ENCODE results near the gene WDFY4. TPM values are rescaled to one million over a fixed set of nuclear protein-coding genes. Genes with fewer than 3 reads are reported as not detected.

The WDFY4 gene
- total RNA-seq, 1 donor from 2014 or later: 33.8 TPM

GRCh38 chr10:48985621-48986158 is 301.0 kb downstream of the WDFY4 start:
- Histone ChIP-seq H3K27ac (no peak overlapping the region), H3K4me1 (peaks cover 0 to 3% of the 10 kb centered on the region in 2 donors), H3K27me3 (no peaks in the 10 kb centered on the region), H3K36me3 (no peaks in the 10 kb centered on the region), H3K4me3 (no peak overlapping the region), H3K9me3 (no peaks in the 10 kb centered on the region)
- intact Hi-C loops (cut with DNase I): no loop called here
- no peak for TF ChIP-seq CTCF (IDR thresholded peaks at IDR 0.05)
- no peak for DNase-seq (ENCODE audit: low spot score in 2 of 2)

- Histone ChIP-seq H3K4me1 (no peaks in the 10 kb centered on the region), H3K27me3 (no peaks in the 10 kb centered on the region), H3K4me3 (no peak overlapping the region), H3K27ac (no peak overlapping the region), H3K36me3 (no peaks in the 10 kb centered on the region), H3K9me3 (no peaks in the 10 kb centered on the region)
- intact Hi-C loops (cut with DNase I): no loop called here
- no peak for DNase-seq (ENCODE audit: low spot score in 2 of 2)
- TF ChIP-seq CTCF (IDR thresholded peaks at IDR 0.05): no peak
These were observed 305.6 kb downstream of the WDFY4 start for GRCh38 chr10:48990226-48990625.

- Histone ChIP-seq H3K27me3 (no peaks in the 10 kb centered on the region), H3K27ac (no peak overlapping the region), H3K36me3 (no peaks in the 10 kb centered on the region), H3K4me1 (no peaks in the 10 kb centered on the region), H3K9me3 (no peaks in the 10 kb centered on the region), H3K4me3 (no peak overlapping the region)
- DNase-seq (ENCODE audit: low spot score in 2 of 2): no peak
- intact Hi-C loops (cut with DNase I): no loop called here
- no peak for TF ChIP-seq CTCF (IDR thresholded peaks at IDR 0.05)
These were observed 309.0 kb downstream of the WDFY4 start for GRCh38 chr10:48993627-48994026.

GRCh38 chr10:48996329-48996728 is 311.7 kb downstream of the WDFY4 start:
- H3K9me3 ChIP-seq: no peaks in the 10 kb centered on the region
- H3K4me1 ChIP-seq: peaks cover 0 to 5% of the 10 kb centered on the region in 2 donors
- TF ChIP-seq CTCF (IDR thresholded peaks at IDR 0.05): no peak
- no peaks in the 10 kb centered on the region for H3K36me3 ChIP-seq
- H3K27me3 ChIP-seq: no peaks in the 10 kb centered on the region
- H3K4me3 ChIP-seq: no peak overlapping the region
- no peak overlapping the region for H3K27ac ChIP-seq
- no peak for DNase-seq (ENCODE audit: low spot score in 2 of 2)
- intact Hi-C loops (cut with DNase I): no loop called here

- intact Hi-C loops (cut with DNase I): no loop called here
- Histone ChIP-seq H3K36me3 (no peaks in the 10 kb centered on the region), H3K4me3 (no peak overlapping the region), H3K9me3 (no peaks in the 10 kb centered on the region), H3K27me3 (no peaks in the 10 kb centered on the region), H3K27ac (no peak overlapping the region), H3K4me1 (peaks cover 2 to 11% of the 10 kb centered on the region in 2 donors)
- DNase-seq (ENCODE audit: low spot score in 2 of 2): no peak
- no peak for TF ChIP-seq CTCF (IDR thresholded peaks at IDR 0.05)
These were observed 314.7 kb downstream of the WDFY4 start for GRCh38 chr10:48999346-48999745.
